Kidney (tissue), 14 donors: ENCODE measurements around the gene ADAMTS12. TPM values are rescaled to one million over a fixed set of nuclear protein-coding genes. Genes with fewer than 3 reads are reported as not detected.
A peak's percentile ranks its signal among the peaks of the same experiment; 100 is the strongest.

ENCODE experiments used
- DNase-seq, 5 donors: peaks; one replicate each; pipeline ENCODE4 v3.0.0-alpha.2; 2013 to 2020
- FAIRE-seq: peaks from 2 replicates; lab custom pipeline; 2012; peaks lifted over from hg19 to GRCh38; lab: Jason Lieb, UNC
- H3K27ac ChIP-seq, 2 donors: one replicate each; pipeline ENCODE4 v1.7.0; 2013; ENCODE audit warnings: low read depth in 2 of 2, low read length in 2 of 2, inconsistent platforms in 1 of 2
- H3K27me3 ChIP-seq: one replicate; pipeline ENCODE4 v1.7.1; 2013; ENCODE audit warnings: low read length, inconsistent platforms; ENCODE audit not compliant: control insufficient read depth, insufficient read depth
- H3K36me3 ChIP-seq, 3 donors: one replicate each; pipeline versions ENCODE4 v1.7.0 to v1.7.1; 2013; ENCODE audit warnings: low read length in 3 of 3, control low read depth in 1 of 3, inconsistent platforms in 1 of 3; ENCODE audit not compliant: insufficient read depth in 3 of 3, control insufficient read depth in 2 of 3
- H3K4me1 ChIP-seq, 3 donors: one replicate each; pipeline versions ENCODE4 v1.7.0 to v1.7.1; 2013; ENCODE audit warnings: low read length in 3 of 3, inconsistent platforms in 1 of 3, low read depth in 1 of 3; ENCODE audit not compliant: control insufficient read depth in 2 of 3, insufficient read depth in 2 of 3
- H3K4me3 ChIP-seq, 3 donors: one replicate each; pipeline versions ENCODE4 v1.7.0 to v1.8.1; 2013; ENCODE audit warnings: low read length in 3 of 3, control low read depth in 1 of 3, inconsistent platforms in 1 of 3
- H3K9ac ChIP-seq, 3 donors: one replicate each; pipeline versions ENCODE4 v1.7.0 to v1.7.1; 2013; ENCODE audit warnings: low read length in 3 of 3, control low read depth in 1 of 3, inconsistent platforms in 1 of 3
- H3K9me3 ChIP-seq, 3 donors: one replicate each; pipeline versions ENCODE4 v1.7.0 to v1.7.1; 2013; ENCODE audit warnings: low read length in 3 of 3, control low read depth in 1 of 3, inconsistent platforms in 1 of 3; ENCODE audit not compliant: control insufficient read depth in 2 of 3, insufficient read depth in 1 of 3
- CTCF ChIP-seq: IDR thresholded peaks from 3 replicates; pipeline ENCODE4 v1.5.1; 2012; ENCODE audit warnings: mild to moderate bottlenecking, moderate library complexity, borderline replicate concordance; ENCODE audit not compliant: insufficient read depth; ENCODE audit errors: extremely low read depth
- intact Hi-C: fragments of 100-400 bp; cut with DNase I; formaldehyde crosslinking; loops from one replicate; pipeline ENCODE4 v1.11.1; 2022
- polyA plus RNA-seq: library from polyadenylated mRNA; stranded (reverse); fragments of 350-450 nt; fragmentation: Illumina TruSeq; extraction: RNeasy Lipid Tissue Mini Kit (QIAGEN cat#74804); gene quantifications from one replicate; pipeline ENCODE4 v1.2.3, GENCODE V29; 2014; ENCODE audit warnings: low read depth, low replicate concordance; ENCODE audit not compliant: insufficient read depth
- total RNA-seq: library from RNA; stranded (reverse); fragmentation: NEBNext Ultra II Directional; extraction: Animal tissue kit (Norgen Biotek cat#: 25700); gene quantifications from one replicate; pipeline ENCODE4 v1.2.1, GENCODE V29; 2021
- donor health status: control.
- donor health status: control.
- donor health status: control.
- donor health status: control.
- donor health status: control.
- donor health status: DM: yes; HTN: yes; CAD: no.
- donor health status: Normal renal cell carcinoma (clear cell type).

Gene ADAMTS12
- total and polyA plus RNA-seq, 2 donors from 2014 or later: 0.75 to 2.0 TPM

- intact Hi-C loops: no loop called here
- Histone ChIP-seq H3K36me3 (no peaks in the 10 kb centered on the region), H3K27ac (no peak overlapping the region), H3K4me1 (peaks cover 0 to 6% (median 0%) of the 10 kb centered on the region in 3 donors), H3K4me3 (no peak overlapping the region), H3K27me3 (no peaks in the 10 kb centered on the region), H3K9me3 (no peaks in the 10 kb centered on the region), H3K9ac (no peak overlapping the region)
- DNase-seq (no peak), FAIRE-seq (no peak)
- no peak for TF ChIP-seq CTCF
Measured at GRCh38 chr5:33488558-33489355, 403.0 kb downstream of the ADAMTS12 start.

GRCh38 chr5:33487236-33487635 is 404.6 kb downstream of the ADAMTS12 start:
- Histone ChIP-seq H3K4me3 (no peak overlapping the region), H3K4me1 (peaks cover 0 to 6% (median 0%) of the 10 kb centered on the region in 3 donors), H3K36me3 (no peaks in the 10 kb centered on the region), H3K9ac (no peak overlapping the region), H3K9me3 (no peaks in the 10 kb centered on the region), H3K27ac (no peak overlapping the region), H3K27me3 (no peaks in the 10 kb centered on the region)
- peak in 2 of 5 donors; percentile 24 to 55 for DNase-seq
- no peak for TF ChIP-seq CTCF
- intact Hi-C loops: no loop called here
- FAIRE-seq: no peak

GRCh38 chr5:33482335-33482734 is 409.5 kb downstream of the ADAMTS12 start:
- H3K27me3 ChIP-seq: no peaks in the 10 kb centered on the region

More at GRCh38 chr5:33482335-33482734, 409.5 kb downstream of the ADAMTS12 start:
- Histone ChIP-seq H3K9me3 (no peaks in the 10 kb centered on the region), H3K27ac (no peak overlapping the region), H3K4me3 (no peak overlapping the region), H3K36me3 (no peaks in the 10 kb centered on the region), H3K9ac (no peak overlapping the region), H3K4me1 (no peaks in the 10 kb centered on the region)
- intact Hi-C loops: no loop called here
- TF ChIP-seq CTCF: no peak
- DNase-seq: peak in 2 of 5 donors; percentile 2 to 7
- no peak for FAIRE-seq
